H1 (cell line): ENCODE results near the gene AOC1.
"Not testable (repeated sequence)": the region's sequence is repeated elsewhere in the genome, so short reads cannot be mapped to it uniquely, and the experiment has no call there.

ENCODE experiments used
- CTCF ChIP-seq, 3 experiments: IDR thresholded peaks; 1 replicate in 2 of 3; 2 replicates in 1 of 3; pipeline versions ENCODE4 v1.5.1 to v1.6.1; 2011; ENCODE audit warnings: low read length in 3 of 3, mild to moderate bottlenecking in 3 of 3, inconsistent platforms in 2 of 3, low read depth in 1 of 3, moderate library complexity in 1 of 3; ENCODE audit not compliant: insufficient read depth in 1 of 3; ENCODE audit errors: control extremely low read depth in 1 of 3
- EP300 ChIP-seq, 2 experiments: IDR thresholded peaks; 1 replicate in 1 of 2; 2 replicates in 1 of 2; pipeline ENCODE4 v1.6.1; 2011 to 2012; ENCODE audit warnings: low read depth in 2 of 2, low read length in 2 of 2, mild to moderate bottlenecking in 2 of 2, borderline replicate concordance in 1 of 2, inconsistent platforms in 1 of 2, moderate library complexity in 1 of 2
- EZH2 ChIP-seq: fragments of 200-600 bp; sonication (generic); IDR thresholded peaks from 2 replicates; pipeline ENCODE4 v1.7.1; 2012; ENCODE audit warnings: low read depth, mild to moderate bottlenecking, moderate library complexity, low read length, inconsistent platforms; ENCODE audit not compliant: severe bottlenecking
- GTF2F1 ChIP-seq: IDR thresholded peaks from 2 replicates; pipeline ENCODE4 v1.6.1; 2012; ENCODE audit warnings: low read depth, low read length, improper control_type of control experiment, borderline replicate concordance
- KDM1A ChIP-seq: fragments of 200-600, 300-600 bp; sonication (generic); IDR thresholded peaks from 2 replicates; pipeline ENCODE4 v1.7.1; 2016; ENCODE audit warnings: mild to moderate bottlenecking, low read length, borderline replicate concordance
- MAFK ChIP-seq: IDR thresholded peaks from 2 replicates; pipeline ENCODE4 v1.6.1; 2012; ENCODE audit warnings: low read depth, mild to moderate bottlenecking, improper control_type of control experiment, low read length
- MAX ChIP-seq: IDR thresholded peaks from 2 replicates; pipeline ENCODE4 v1.6.1; 2012; ENCODE audit warnings: inconsistent platforms
- POLR2A ChIP-seq, 2 experiments: IDR thresholded peaks; 1 replicate in 1 of 2; 2 replicates in 1 of 2; pipeline ENCODE4 v1.6.1; 2011; ENCODE audit warnings: low read depth in 2 of 2, low read length in 2 of 2, mild to moderate bottlenecking in 2 of 2; ENCODE audit errors: control extremely low read depth in 1 of 2
- POLR2AphosphoS5 ChIP-seq: IDR thresholded peaks from 2 replicates; pipeline ENCODE4 v1.6.1; 2011; ENCODE audit warnings: low read depth, low read length
- RAD21 ChIP-seq, 2 experiments: IDR thresholded peaks in 1 of 2; conservative IDR thresholded peaks in 1 of 2; 2 replicates each; pipeline ENCODE4 v1.6.1; 2011; ENCODE audit warnings: low read depth in 2 of 2, low read length in 2 of 2, improper control_type of control experiment in 1 of 2, inconsistent platforms in 1 of 2, mild to moderate bottlenecking in 1 of 2, moderate library complexity in 1 of 2
- SIN3A ChIP-seq, 2 experiments: IDR thresholded peaks in 1 of 2; conservative IDR thresholded peaks in 1 of 2; 2 replicates each; pipeline ENCODE4 v1.6.1; 2011 to 2012; ENCODE audit warnings: low read length in 2 of 2, improper control_type of control experiment in 1 of 2, low read depth in 1 of 2, mild to moderate bottlenecking in 1 of 2
- YY1 ChIP-seq: IDR thresholded peaks from 2 replicates; pipeline ENCODE4 v1.6.1; 2011; ENCODE audit warnings: low read depth, mild to moderate bottlenecking, low read length

DNA sequence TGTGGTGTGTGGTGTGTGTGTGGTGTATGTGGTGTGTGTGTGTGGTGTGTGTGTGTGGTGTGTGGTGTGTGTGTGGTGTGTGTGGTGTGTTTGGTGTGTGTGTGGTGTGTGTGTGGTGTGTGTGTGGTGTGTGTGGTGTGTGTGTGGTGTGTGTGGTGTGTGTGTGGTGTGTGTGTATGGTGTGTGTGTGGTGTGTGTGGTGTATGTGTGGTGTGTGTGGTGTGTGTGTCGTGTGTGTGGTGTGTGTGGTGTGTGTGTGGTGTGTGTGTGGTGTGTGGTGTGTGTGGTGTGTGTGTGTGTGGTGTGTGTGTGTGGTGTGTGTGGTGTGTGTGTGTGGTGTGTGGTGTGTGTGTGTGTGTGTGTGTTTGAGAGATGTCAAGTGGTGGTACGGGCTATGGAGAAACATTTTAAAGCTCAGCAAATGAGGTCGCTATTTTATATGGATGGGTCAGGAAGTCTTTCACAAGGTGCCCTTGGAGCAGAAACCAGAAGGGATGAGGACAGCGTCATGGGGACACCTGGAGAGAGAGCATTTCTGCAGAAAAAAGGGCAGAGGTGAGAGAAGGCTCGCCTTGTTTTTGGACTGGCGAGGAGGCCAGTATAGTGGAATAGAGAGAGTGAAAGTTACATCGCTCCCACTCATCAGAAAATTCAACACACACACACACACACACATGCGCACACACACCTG, 58.1 kb downstream of the AOC1 start:
- TF ChIP-seq CTCF (IDR thresholded peaks at IDR 0.05; ENCODE audit: control extremely low read depth in 1 of 3, insufficient read depth in 1 of 3, low read depth in 1 of 3, low read length in 3 of 3); POLR2AphosphoS5; EP300 (IDR thresholded peaks at IDR 0.05; ENCODE audit: borderline replicate concordance in 1 of 2, low read depth in 2 of 2, low read length in 2 of 2); MAFK; KDM1A; SIN3A (conservative IDR thresholded peaks at IDR 0.05 in 1 of 2, IDR thresholded peaks at IDR 0.05 in 1 of 2; ENCODE audit: low read depth in 1 of 2, low read length in 2 of 2); EZH2; MAX; GTF2F1; YY1; RAD21 (IDR thresholded peaks at IDR 0.05 in 1 of 2, conservative IDR thresholded peaks at IDR 0.05 in 1 of 2; ENCODE audit: low read depth in 2 of 2, low read length in 2 of 2); POLR2A (IDR thresholded peaks at IDR 0.05; ENCODE audit: control extremely low read depth in 1 of 2, low read depth in 2 of 2, low read length in 2 of 2): not testable (repeated sequence)
